CD4-positive, alpha-beta T cell treated with Interleukin-17A for 1 hour (primary cell): ENCODE results near the gene PROCR.
"Not testable (repeated sequence)": the region's sequence is repeated elsewhere in the genome, so short reads cannot be mapped to it uniquely, and the experiment has no call there.

ENCODE experiments used
- DNase-seq: peaks from one replicate; pipeline ENCODE4 v3.0.0-alpha.2; 2020

Gene PROCR

GRCh38 chr20:35171753-35172433, at the start of gene PROCR:
Gene PROCR (plus strand): TSS chr20:35172072. CDS start chr20:35172155, 83 bp downstream.
- DNase-seq, result peak; percentile 13

DNA sequence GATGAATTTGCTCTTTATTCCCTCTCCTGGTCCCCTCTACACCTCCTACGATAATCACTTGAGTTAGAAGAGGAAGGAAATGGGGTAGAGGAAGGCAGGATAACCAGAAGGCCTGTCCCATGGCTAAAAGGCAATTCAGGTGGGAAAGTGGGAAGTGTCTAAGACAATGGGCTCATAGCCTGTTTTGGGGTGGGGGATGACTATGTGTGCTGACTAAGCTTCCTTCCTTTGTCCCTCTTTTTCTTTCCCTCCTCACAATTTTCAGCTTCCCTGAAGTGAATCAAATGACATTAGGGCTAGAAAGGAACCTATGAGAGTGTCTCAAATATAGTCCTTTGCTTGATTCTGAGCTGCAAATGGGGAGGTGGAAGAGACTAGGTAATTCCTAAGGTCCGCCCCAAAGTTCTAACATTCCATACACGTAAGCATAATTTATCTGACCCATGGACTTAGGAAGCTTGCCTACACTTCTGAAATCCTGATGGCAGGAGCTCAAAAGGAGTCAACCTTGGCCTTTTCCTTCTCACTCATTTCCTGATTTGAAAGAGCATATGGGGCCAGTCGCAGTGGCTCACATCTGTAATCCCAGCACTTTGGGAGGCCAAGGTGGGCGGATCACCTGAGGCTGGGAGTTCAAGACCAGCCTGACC, 49.0 kb upstream of the PROCR start:
- DNase-seq, result no peak

DNA sequence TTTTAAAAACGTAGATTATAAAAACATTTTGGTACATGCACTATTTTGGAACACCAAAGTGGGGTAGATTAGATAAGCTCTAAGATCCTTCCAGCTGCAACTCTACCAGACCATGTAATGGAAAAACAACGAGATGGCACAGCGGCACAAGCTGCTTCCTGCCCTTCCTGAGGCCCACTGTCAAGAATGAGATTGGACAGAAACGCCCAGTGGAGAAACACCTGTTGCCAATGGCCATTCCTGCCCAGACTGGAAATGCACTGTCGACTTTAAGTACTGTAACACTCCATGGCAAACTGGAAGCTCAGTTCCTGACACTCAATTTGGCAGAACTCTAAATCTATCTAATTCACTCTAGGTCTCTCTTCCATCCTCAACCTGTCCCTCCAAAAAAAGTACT, 46.1 kb upstream of the PROCR start:
- DNase-seq, result no peak

DNA sequence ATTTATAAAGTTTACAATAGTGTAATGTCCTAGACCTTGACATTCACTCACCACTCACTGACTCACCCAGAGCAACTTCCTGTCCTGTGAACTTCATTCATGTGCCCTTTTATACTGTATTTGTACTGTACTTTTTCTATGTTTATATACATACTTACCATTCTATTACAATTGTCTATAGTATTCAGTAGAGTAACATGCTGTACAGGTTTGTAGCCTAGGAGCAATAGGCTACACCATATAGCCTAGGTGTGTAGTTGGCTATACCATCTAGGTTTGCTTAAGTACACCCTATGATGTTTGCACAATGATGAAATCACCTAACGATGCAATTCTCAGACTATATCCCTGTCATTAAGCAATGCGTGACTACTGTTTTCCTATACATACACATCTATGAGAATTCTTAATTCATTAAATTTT, 42.2 kb upstream of the PROCR start:
- no peak for DNase-seq

GRCh38 chr20:35131934-35132333, 39.9 kb upstream of the PROCR start:
- DNase-seq, result no peak

DNA sequence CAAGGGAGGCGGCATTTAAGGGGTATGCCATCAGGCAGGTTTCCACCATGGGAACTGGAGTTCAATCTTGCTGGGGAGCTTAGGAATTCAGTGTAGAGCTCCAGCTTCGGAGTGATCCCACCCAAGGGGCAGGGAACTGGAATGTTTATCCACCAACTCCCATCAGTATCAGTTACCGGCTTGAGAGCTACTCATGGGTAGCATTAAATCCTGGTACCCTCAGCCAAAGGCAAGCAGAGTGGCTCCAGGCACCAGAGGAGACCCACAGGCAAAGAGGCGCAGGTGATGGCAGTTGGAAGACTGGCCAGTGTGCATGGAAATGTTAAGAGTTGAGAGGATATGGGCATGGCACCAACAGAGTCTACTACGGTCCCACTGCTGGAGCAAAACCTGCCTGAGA, 38.8 kb upstream of the PROCR start:
- DNase-seq, result no peak

DNA sequence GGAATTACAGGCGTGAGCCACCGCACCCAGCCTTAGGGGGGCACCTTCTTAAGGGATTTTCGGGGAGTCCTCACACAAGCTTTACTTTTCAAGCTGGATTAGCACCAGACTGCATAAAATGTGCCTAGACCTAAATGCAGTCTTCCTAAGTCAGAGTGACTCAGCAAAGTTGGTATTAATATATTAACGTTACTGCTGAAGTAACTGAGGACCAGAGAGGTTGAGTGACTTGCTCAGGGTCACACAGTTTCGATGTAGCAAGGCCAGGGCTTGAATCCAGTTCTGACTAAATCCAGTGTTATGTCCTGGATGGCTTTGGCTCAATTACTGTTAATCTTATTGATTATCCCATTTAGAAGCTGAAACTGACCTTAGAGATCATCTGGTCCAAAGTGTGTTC, 38.1 kb upstream of the PROCR start:
- DNase-seq, result no peak

DNA sequence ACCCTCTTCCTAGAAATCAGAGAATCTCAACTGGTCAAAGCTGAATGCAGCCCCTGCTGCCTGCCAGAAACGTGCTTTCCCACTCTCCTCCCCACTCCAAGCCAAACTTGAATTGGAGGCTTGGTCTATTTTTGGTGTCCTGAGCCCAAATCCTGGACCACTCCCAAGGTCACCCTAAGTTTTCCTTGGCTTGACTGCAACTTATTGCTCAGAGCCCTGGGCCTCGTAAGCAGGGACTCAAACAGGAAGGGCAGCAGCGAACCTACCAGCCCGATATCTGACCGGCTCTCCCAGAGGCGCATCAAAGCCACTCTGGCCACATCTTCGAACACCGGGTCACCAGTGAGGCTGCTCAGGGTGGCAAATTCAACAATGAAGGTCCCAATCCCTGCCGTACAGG, 37.4 kb upstream of the PROCR start:
- DNase-seq, result no peak

DNA sequence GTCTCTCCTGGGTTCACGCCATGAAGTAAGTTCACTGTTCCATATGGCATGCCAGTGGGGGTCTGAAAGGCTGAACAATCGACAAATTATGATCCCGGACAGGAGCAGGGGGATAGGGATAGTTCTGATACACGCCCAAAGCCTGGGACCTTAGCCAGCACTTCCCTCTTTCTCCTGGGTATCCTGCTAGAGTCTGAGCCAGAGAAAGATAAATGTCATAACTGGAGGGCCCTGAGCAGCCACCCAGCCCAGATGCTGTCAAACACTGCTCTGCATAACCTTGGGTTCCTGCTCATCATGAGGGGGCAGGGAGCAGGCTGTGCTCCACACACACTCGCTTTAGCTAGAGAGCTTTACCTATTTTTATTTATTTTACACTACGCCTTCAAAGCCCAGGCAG, 37.0 kb upstream of the PROCR start:
- no peak for DNase-seq

- DNase-seq, result no peak
Observed at GRCh38 chr20:35135867-35136586, 35.8 kb upstream of the PROCR start.

DNA sequence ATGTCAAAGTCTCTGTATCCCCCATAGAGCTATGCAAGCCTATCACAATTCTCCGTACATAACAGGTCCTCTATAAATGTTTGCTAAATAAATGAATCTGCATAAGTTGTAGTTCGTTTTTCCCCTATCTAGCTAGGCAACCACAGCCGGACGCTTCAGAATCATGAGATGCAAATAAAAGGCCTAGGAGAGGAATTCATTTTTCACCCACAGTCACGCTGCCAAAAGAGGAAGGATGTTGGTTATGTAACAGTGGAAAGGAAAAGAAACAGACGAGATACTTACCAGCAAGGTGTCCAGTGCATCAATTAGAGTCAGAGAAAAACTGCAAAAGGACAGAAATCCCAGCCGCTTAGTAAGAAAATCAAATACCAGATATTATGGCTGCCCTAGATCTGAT, 27.2 kb upstream of the PROCR start:
- peak; percentile 42 for DNase-seq

DNA sequence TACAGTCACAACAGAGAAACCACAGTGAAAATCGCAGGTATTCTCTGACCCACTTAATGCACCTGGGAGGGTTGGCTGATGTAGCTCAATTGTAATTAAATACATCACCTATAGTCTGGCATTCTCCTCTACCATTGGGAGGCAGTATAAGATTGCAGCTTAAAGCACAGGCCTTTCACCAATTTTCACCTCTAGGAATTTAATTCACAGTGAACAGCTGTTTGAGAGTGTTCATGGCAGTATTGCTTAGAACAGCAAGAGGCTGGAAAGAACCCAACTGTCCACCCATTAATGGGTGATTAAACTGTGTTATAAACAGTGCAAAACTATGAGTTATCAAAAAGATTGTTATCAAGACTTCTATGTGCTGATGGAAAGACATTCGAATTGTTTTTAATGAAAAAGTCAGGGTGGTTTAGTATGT, 26.7 kb upstream of the PROCR start:
- DNase-seq, result peak; percentile 76

DNA sequence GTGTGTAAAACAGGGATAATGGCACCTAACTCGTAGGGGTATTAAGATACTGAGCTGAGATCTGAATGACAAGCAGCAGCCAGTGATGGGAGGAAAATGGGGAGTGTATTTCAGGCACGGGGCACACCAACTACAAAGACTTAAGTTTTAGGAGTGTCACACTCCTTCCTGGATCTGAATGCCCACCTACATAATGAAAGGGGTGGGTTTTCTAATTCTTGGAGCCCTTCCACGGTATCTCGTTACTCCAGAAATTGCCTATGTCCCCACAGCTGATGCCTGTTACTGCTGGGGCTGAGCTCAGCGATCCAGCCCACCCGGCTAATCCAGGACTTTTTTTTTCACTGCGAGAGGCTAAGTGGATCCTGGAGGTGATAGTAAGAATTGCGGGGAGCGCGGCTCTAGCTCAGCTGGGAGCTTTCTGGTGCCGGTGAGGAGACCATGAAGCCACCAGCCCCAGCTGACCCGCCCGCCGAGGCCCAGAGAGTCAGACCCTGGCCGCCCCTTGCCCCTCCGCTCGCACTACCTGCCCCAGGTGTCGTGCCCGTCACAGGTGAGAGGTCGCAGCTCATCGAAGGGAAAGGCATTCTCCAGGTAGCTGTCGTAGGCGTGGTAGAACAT, 25.5 kb upstream of the PROCR start:
- peak; percentile 37 for DNase-seq

DNA sequence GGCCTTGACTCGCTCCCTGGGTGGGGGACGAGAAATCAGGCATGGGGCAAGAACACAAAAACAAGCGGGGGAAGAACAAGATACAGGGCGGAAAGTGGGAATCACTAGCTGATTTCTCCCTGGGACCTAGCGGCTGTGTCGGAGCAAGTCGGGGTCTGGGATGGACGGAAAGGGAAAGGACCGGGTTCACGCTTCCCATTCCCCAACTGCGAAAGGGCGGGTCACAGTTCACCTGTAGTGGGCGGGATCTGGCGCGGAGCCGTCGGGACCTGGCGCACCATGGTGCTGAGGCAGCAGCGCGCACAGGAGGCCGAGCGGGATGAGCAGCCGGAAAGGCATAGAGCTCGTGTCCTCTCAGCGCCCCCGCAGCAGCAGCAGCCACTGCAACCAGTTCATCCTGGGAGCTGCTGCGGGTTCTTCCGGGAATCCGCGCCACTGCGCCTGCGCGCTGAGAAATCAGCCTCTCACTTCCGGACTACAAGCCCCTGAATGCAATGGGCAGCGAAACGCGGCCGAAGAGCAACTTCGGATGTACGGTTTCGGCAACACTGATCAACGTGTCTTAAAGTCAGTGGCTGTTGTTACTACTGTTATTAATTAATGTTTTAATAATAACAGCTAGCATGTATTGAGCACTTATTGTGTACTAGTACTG, 24.8 kb upstream of the PROCR start, which contains the start of gene EDEM2:
Gene EDEM2 (minus strand): TSS at position 417 of the 655 bp plus-strand sequence. CDS start 78 bp downstream, at position 339.
- DNase-seq, result peak; percentile 95

- not testable (repeated sequence) for DNase-seq
Observed at GRCh38 chr20:35147575-35148071, 24.2 kb upstream of the PROCR start.

- no peak for DNase-seq
Observed at GRCh38 chr20:35150846-35151579, 20.9 kb upstream of the PROCR start.

GRCh38 chr20:35151736-35152135, 20.1 kb upstream of the PROCR start:
- no peak for DNase-seq

DNA sequence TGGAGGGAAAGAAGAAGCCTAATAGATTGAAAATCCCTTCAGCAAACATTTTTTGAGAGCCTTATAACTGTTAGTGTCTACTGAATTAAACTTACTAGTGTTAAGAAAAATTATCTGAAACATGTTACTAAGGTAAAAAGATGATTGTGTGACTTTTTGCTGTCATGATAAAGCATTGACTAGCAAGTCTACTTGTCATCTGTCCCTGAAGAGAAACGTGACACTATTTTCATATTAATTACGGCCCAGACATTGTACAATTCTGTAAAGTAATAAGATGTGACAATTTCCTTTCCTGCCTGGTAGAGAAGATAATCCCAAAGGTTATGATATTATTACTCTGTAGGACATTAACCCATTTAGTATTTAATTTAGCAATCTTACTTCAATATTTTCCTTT, 15.9 kb upstream of the PROCR start:
- DNase-seq, result no peak

DNA sequence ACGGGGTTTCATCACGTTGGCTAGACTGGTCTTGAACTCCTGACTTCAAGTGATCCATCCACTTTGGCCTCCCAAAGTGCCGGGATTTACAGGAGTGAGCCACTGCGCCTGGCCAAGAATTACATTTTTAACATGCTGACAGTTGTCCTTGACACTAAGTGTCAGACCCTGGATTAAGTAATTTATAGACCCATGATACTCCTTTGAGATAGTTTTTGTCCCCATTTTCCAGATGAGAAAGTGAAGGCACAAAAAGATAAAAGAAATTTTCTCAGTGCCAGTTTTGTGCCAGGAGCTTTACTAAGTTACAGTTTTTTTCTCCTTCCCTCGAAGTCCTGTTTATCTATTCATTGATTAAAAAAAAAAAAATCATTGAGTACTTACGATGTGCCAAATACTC, 14.9 kb upstream of the PROCR start:
- no peak for DNase-seq

DNA sequence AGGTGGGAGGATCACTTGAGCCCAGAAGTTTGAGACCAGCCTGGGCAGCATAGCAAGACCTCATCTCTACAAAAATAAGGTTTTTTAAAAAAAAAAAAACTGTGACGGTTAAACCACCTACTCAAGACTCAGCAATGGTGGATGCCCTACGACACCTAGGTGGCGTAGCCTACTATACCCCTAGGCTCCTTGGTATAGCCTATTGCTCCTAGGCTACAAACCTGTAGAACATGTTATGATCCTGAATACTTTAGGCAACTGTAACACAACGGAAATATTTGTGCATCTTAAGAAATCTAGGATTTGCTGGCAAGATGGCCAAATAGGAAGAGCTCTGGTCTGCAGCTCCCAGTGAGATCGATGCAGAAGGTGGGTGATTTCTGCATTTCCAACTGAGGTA, 11.5 kb upstream of the PROCR start:
- DNase-seq, result not testable (repeated sequence)

- not testable (repeated sequence) for DNase-seq
Observed at GRCh38 chr20:35164531-35164930, 7.3 kb upstream of the PROCR start.
